ENCODE measurements around the gene CCDC69. TPM values are rescaled to one million over a fixed set of nuclear protein-coding genes. Genes with fewer than 3 reads are reported as not detected.

CCDC69 gene
- total RNA-seq, 2 donors from 2014 or later = 39.1 to 75.3 TPM

GRCh38 chr5:151173711-151174611, 49.9 kb downstream of the CCDC69 start:
- H3K27ac ChIP-seq = no peak overlapping the region
- ATAC-seq (ENCODE audit: insufficient number of reproducible peaks, low FRiP score, low read depth) (no peak), DNase-seq (ENCODE audit: low spot score) (no peak)
- no peaks in the 10 kb centered on the region for H3K27me3 ChIP-seq (replicated peaks; ENCODE audit: insufficient read depth)
- peak overlapping the region; percentile 51 for H3K4me3 ChIP-seq
- no peaks in the 10 kb centered on the region for H3K9me3 ChIP-seq
- H3K4me1 ChIP-seq (ENCODE audit: control insufficient read depth in 1 of 2, low read depth in 2 of 2) = no peaks in the 10 kb centered on the region
- TF ChIP-seq CTCF (IDR thresholded peaks at IDR 0.05) = no peak
- peaks cover 3% of the 10 kb centered on the region for H3K36me3 ChIP-seq

- no peak for ATAC-seq (ENCODE audit: insufficient number of reproducible peaks, low FRiP score, low read depth)
- DNase-seq (ENCODE audit: low spot score) = no peak
These were observed 52.4 kb downstream of the CCDC69 start for GRCh38 chr5:151171529-151171928.

GRCh38 chr5:151168602-151169344, 55.1 kb downstream of the CCDC69 start:
- no peak for ATAC-seq (ENCODE audit: insufficient number of reproducible peaks, low FRiP score, low read depth)
- no peak overlapping the region for H3K4me3 ChIP-seq
- H3K27ac ChIP-seq = no peak overlapping the region
- H3K9me3 ChIP-seq = no peaks in the 10 kb centered on the region
- no peaks in the 10 kb centered on the region for H3K27me3 ChIP-seq (replicated peaks; ENCODE audit: insufficient read depth)
- no peaks in the 10 kb centered on the region for H3K4me1 ChIP-seq (ENCODE audit: control insufficient read depth in 1 of 2, low read depth in 2 of 2)
- DNase-seq (ENCODE audit: low spot score) = no peak
- no peak for TF ChIP-seq CTCF (IDR thresholded peaks at IDR 0.05)
- no peaks in the 10 kb centered on the region for H3K36me3 ChIP-seq

More at GRCh38 chr5:151171529-151171928, 52.4 kb downstream of the CCDC69 start:
- Histone ChIP-seq H3K4me1 (ENCODE audit: control insufficient read depth in 1 of 2, low read depth in 2 of 2) (no peaks in the 10 kb centered on the region), H3K4me3 (no peak overlapping the region), H3K9me3 (no peaks in the 10 kb centered on the region), H3K36me3 (no peaks in the 10 kb centered on the region), H3K27me3 (replicated peaks; ENCODE audit: insufficient read depth) (no peaks in the 10 kb centered on the region), H3K27ac (no peak overlapping the region)
- TF ChIP-seq CTCF (IDR thresholded peaks at IDR 0.05) = no peak

GRCh38 chr5:151167022-151167421, 56.9 kb downstream of the CCDC69 start:
- Histone ChIP-seq H3K4me3 (no peak overlapping the region), H3K27ac (no peak overlapping the region), H3K9me3 (no peaks in the 10 kb centered on the region), H3K27me3 (replicated peaks; ENCODE audit: insufficient read depth) (no peaks in the 10 kb centered on the region), H3K36me3 (no peaks in the 10 kb centered on the region), H3K4me1 (ENCODE audit: control insufficient read depth in 1 of 2, low read depth in 2 of 2) (no peaks in the 10 kb centered on the region)
- ATAC-seq (ENCODE audit: insufficient number of reproducible peaks, low FRiP score, low read depth) (no peak), DNase-seq (ENCODE audit: low spot score) (no peak)
- TF ChIP-seq CTCF (IDR thresholded peaks at IDR 0.05) = no peak

- Histone ChIP-seq H3K27ac (no peak overlapping the region), H3K27me3 (replicated peaks; ENCODE audit: insufficient read depth) (no peaks in the 10 kb centered on the region), H3K9me3 (no peaks in the 10 kb centered on the region), H3K36me3 (no peaks in the 10 kb centered on the region), H3K4me3 (no peak overlapping the region), H3K4me1 (ENCODE audit: control insufficient read depth in 1 of 2, low read depth in 2 of 2) (no peaks in the 10 kb centered on the region)
- ATAC-seq (ENCODE audit: insufficient number of reproducible peaks, low FRiP score, low read depth) = peak; percentile 70
- peak; percentile 86 for TF ChIP-seq CTCF (IDR thresholded peaks at IDR 0.05)
- no peak for DNase-seq (ENCODE audit: low spot score)
These were observed 59.1 kb downstream of the CCDC69 start for GRCh38 chr5:151164687-151165392.
